H9 (cell line): Measurements from ENCODE around the gene PRKAG1. TPM values are rescaled to one million over a fixed set of nuclear protein-coding genes. Genes with fewer than 3 reads are reported as not detected.

Experiments
- DNase-seq: peaks from one replicate; pipeline ENCODE4 v3.0.0-alpha.2; 2017
- H2AFZ ChIP-seq: one replicate; pipeline ENCODE4 v1.6.1; 2013; ENCODE audit warnings: mild to moderate bottlenecking, low read length, control low read depth, moderate library complexity
- H2AK5ac ChIP-seq: 2 replicates; pipeline ENCODE4 v1.6.1; 2013; ENCODE audit warnings: low read length, control low read depth, mixed read lengths; ENCODE audit not compliant: insufficient read length
- H2BK120ac ChIP-seq: one replicate; pipeline ENCODE4 v1.6.1; 2013; ENCODE audit warnings: low read depth, mild to moderate bottlenecking, low read length, control low read depth, inconsistent platforms; ENCODE audit not compliant: poor library complexity, severe bottlenecking
- H2BK12ac ChIP-seq: 2 replicates; pipeline ENCODE4 v1.6.1; 2013; ENCODE audit warnings: low read length, control low read depth, mixed read lengths, low read depth; ENCODE audit not compliant: insufficient read length
- H2BK15ac ChIP-seq: 2 replicates; pipeline ENCODE4 v1.6.1; 2013; ENCODE audit warnings: low read depth, low read length, control low read depth
- H2BK20ac ChIP-seq: one replicate; pipeline ENCODE4 v1.6.1; 2013; ENCODE audit warnings: low read depth, mild to moderate bottlenecking, low read length, control low read depth, inconsistent platforms; ENCODE audit not compliant: poor library complexity, severe bottlenecking
- H2BK5ac ChIP-seq: 2 replicates; pipeline ENCODE4 v1.6.1; 2013; ENCODE audit warnings: low read length, control low read depth, mixed read lengths; ENCODE audit not compliant: insufficient read length
- H3K14ac ChIP-seq: 2 replicates; pipeline ENCODE4 v1.6.1; 2013; ENCODE audit warnings: low read length, control low read depth; ENCODE audit not compliant: insufficient read depth
- H3K18ac ChIP-seq: 2 replicates; pipeline ENCODE4 v1.6.1; 2013; ENCODE audit warnings: low read depth, mild to moderate bottlenecking, mixed read lengths, low read length, control low read depth; ENCODE audit not compliant: insufficient read length
- H3K23ac ChIP-seq: 2 replicates; pipeline ENCODE4 v1.6.1; 2013; ENCODE audit warnings: low read length, control low read depth, mixed read lengths, low read depth; ENCODE audit not compliant: insufficient read length
- H3K23me2 ChIP-seq: 2 replicates; pipeline ENCODE4 v1.6.1; 2013; ENCODE audit warnings: low read depth, mild to moderate bottlenecking, mixed read lengths, low read length, control low read depth; ENCODE audit not compliant: insufficient read length, poor library complexity, severe bottlenecking
- H3K27ac ChIP-seq: 2 replicates; pipeline ENCODE4 v1.5.1; 2013; ENCODE audit warnings: low read length, control low read depth, mixed read lengths, low read depth; ENCODE audit not compliant: insufficient read length
- H3K27me3 ChIP-seq: 2 replicates; pipeline ENCODE4 v1.6.1; 2013; ENCODE audit warnings: low read length, control low read depth, inconsistent platforms; ENCODE audit not compliant: insufficient read depth
- H3K4ac ChIP-seq: 2 replicates; pipeline ENCODE4 v1.6.1; 2013; ENCODE audit warnings: low read depth, mild to moderate bottlenecking, control low read depth, inconsistent platforms, low read length, moderate library complexity
- H3K4me1 ChIP-seq: 2 replicates; pipeline ENCODE4 v1.6.1; 2013; ENCODE audit warnings: low read length, control low read depth, inconsistent platforms; ENCODE audit not compliant: insufficient read depth
- H3K4me2 ChIP-seq: 2 replicates; pipeline ENCODE4 v1.6.1; 2013; ENCODE audit warnings: low read length, control low read depth, mixed read lengths; ENCODE audit not compliant: insufficient read length, insufficient read depth
- H3K56ac ChIP-seq: 2 replicates; pipeline ENCODE4 v1.6.1; 2013; ENCODE audit warnings: low read depth, mild to moderate bottlenecking, mixed read lengths, low read length, control low read depth; ENCODE audit not compliant: insufficient read length
- H3K79me1 ChIP-seq: 2 replicates; pipeline ENCODE4 v1.6.1; 2013; ENCODE audit warnings: low read depth, mild to moderate bottlenecking, moderate library complexity, low read length, control low read depth, inconsistent platforms; ENCODE audit not compliant: insufficient read depth, poor library complexity, severe bottlenecking
- H3K79me2 ChIP-seq: 2 replicates; pipeline ENCODE4 v1.6.1; 2013; ENCODE audit warnings: low read length, control low read depth, inconsistent platforms; ENCODE audit not compliant: insufficient read depth
- H3K9ac ChIP-seq: 2 replicates; pipeline ENCODE4 v1.6.1; 2013; ENCODE audit warnings: low read length, control low read depth, mixed read lengths; ENCODE audit not compliant: insufficient read length; ENCODE audit errors: extremely low read depth
- H3K9me3 ChIP-seq: one replicate; pipeline ENCODE4 v1.6.1; 2013; ENCODE audit warnings: low read depth, low read length, inconsistent platforms; ENCODE audit not compliant: control insufficient read depth
- H3T11ph ChIP-seq: one replicate; pipeline ENCODE4 v1.6.1; 2013; ENCODE audit warnings: mild to moderate bottlenecking, low read length, control low read depth, inconsistent platforms
- H4K20me1 ChIP-seq: one replicate; pipeline ENCODE4 v1.6.1; 2013; ENCODE audit not compliant: control insufficient read depth, insufficient read length, insufficient read depth
- H4K5ac ChIP-seq: 2 replicates; pipeline ENCODE4 v1.6.1; 2013; ENCODE audit warnings: low read depth, mild to moderate bottlenecking, mixed read lengths, low read length, control low read depth; ENCODE audit not compliant: insufficient read length
- H4K8ac ChIP-seq: replicated peaks from 2 replicates; pipeline ENCODE4 v1.6.1; 2013; ENCODE audit warnings: low read length, control low read depth, mixed read lengths, low read depth; ENCODE audit not compliant: insufficient read length
- H4K91ac ChIP-seq: 2 replicates; pipeline ENCODE4 v1.6.1; 2013; ENCODE audit warnings: low read depth, mild to moderate bottlenecking, moderate library complexity, mixed read lengths, low read length, control low read depth; ENCODE audit not compliant: insufficient read length
- H3K27ac Mint-ChIP-seq, 3 experiments: 2 replicates in 2 of 3; 3 replicates in 1 of 3; pipeline ENCODE4 v1.8.0; 2020 to 2021; ENCODE audit warnings: mixed read lengths in 3 of 3, mild to moderate bottlenecking in 1 of 3, moderate library complexity in 1 of 3
- H3K27me3 Mint-ChIP-seq: 2 replicates; pipeline ENCODE4 v1.8.0; 2021; ENCODE audit warnings: low read depth, mild to moderate bottlenecking, moderate library complexity, mixed read lengths
- H3K36me3 Mint-ChIP-seq, 3 experiments: 2 replicates in 2 of 3; 3 replicates in 1 of 3; pipeline ENCODE4 v1.8.0; 2020 to 2021; ENCODE audit warnings: low read depth in 3 of 3, mixed read lengths in 3 of 3; ENCODE audit not compliant: insufficient read depth in 1 of 3
- H3K4me1 Mint-ChIP-seq, 2 experiments: 2 replicates each; pipeline ENCODE4 v1.8.0; 2020; ENCODE audit warnings: mixed read lengths in 2 of 2
- H3K4me3 Mint-ChIP-seq, 2 experiments: 2 replicates in 1 of 2; 3 replicates in 1 of 2; pipeline ENCODE4 v1.8.0; 2020 to 2021; ENCODE audit warnings: mild to moderate bottlenecking in 2 of 2, mixed read lengths in 2 of 2, moderate library complexity in 1 of 2
- H3K9me3 Mint-ChIP-seq, 2 experiments: 2 replicates in 1 of 2; 3 replicates in 1 of 2; pipeline ENCODE4 v1.8.0; 2020; ENCODE audit warnings: mild to moderate bottlenecking in 2 of 2, mixed read lengths in 2 of 2, moderate library complexity in 1 of 2
- CTCF ChIP-seq: fragments of 200-600 bp; sonication (generic); conservative IDR thresholded peaks from 3 replicates; pipeline ENCODE4 v1.8.0; 2021; ENCODE audit warnings: antibody characterized with exemption, mild to moderate bottlenecking
- WGBS: extraction: QIAGEN DNeasy Blood & Tissue Kit; methylation state at CpG from one replicate; pipeline ENCODE4 v1.1.7; 2013; ENCODE audit warnings: missing lambda C conversion rate, low lambda C conversion rate, mixed read lengths; ENCODE audit not compliant: insufficient read length; ENCODE audit errors: extremely low coverage; 5-methylcytosine and 5-hydroxymethylcytosine counted together
- total RNA-seq: library from RNA; stranded (reverse); gene quantifications from 2 replicates; pipeline ENCODE4 v1.2.1, GENCODE V29; 2021

The PRKAG1 gene
- total RNA-seq, 1 experiment from 2014 or later, result 34.8 TPM

GRCh38 chr12:49043241-49043640 lies 24.7 kb upstream of the PRKAG1 start:
- H2BK5ac ChIP-seq, result no peak overlapping the region
- Mint-ChIP-seq H3K36me3 (peaks cover 66 to 97% (median 91%) of the 10 kb centered on the region in 3 experiments), H3K27ac (no peak overlapping the region)

More at GRCh38 chr12:49043241-49043640, 24.7 kb upstream of the PRKAG1 start:
- Histone ChIP-seq H3K4ac (no peak overlapping the region), H4K20me1 (no peaks in the 10 kb centered on the region), H3K4me1 (no peaks in the 10 kb centered on the region), H2AFZ (no peak overlapping the region), H3K56ac (no peak overlapping the region), H2BK12ac (no peak overlapping the region), H3T11ph (no peak overlapping the region), H3K9ac (no peak overlapping the region), H3K9me3 (no peaks in the 10 kb centered on the region), H3K27ac (no peak overlapping the region), H2AK5ac (no peak overlapping the region), H3K23ac (no peak overlapping the region), H3K18ac (no peak overlapping the region), H4K8ac (no peak overlapping the region), H3K4me2 (no peak overlapping the region), H3K23me2 (no peaks in the 10 kb centered on the region), H3K79me1 (no peaks in the 10 kb centered on the region), H2BK20ac (no peak overlapping the region), H2BK15ac (no peak overlapping the region), H4K5ac (no peak overlapping the region), H2BK120ac (no peak overlapping the region), H4K91ac (no peak overlapping the region), H3K14ac (no peak overlapping the region), H3K79me2 (no peaks in the 10 kb centered on the region), H3K27me3 (no peaks in the 10 kb centered on the region)
- Mint-ChIP-seq H3K4me1 (no peaks in the 10 kb centered on the region), H3K4me3 (no peak overlapping the region; a peak in 1 of 5 replicates), H3K9me3 (no peaks in the 10 kb centered on the region), H3K27me3 (no peaks in the 10 kb centered on the region)
- no peak for DNase-seq
- TF ChIP-seq CTCF, result no peak
- no CpG with 5 or more reads among the region's 4 CpGs for WGBS
